ENCODE data around the gene CACNB2. TPM values are rescaled to one million over a fixed set of nuclear protein-coding genes. Genes with fewer than 3 reads are reported as not detected.

CACNB2 gene
- total and polyA plus RNA-seq, 8 donors: 4.0 to 14.8 (median 11.8) TPM

DNA sequence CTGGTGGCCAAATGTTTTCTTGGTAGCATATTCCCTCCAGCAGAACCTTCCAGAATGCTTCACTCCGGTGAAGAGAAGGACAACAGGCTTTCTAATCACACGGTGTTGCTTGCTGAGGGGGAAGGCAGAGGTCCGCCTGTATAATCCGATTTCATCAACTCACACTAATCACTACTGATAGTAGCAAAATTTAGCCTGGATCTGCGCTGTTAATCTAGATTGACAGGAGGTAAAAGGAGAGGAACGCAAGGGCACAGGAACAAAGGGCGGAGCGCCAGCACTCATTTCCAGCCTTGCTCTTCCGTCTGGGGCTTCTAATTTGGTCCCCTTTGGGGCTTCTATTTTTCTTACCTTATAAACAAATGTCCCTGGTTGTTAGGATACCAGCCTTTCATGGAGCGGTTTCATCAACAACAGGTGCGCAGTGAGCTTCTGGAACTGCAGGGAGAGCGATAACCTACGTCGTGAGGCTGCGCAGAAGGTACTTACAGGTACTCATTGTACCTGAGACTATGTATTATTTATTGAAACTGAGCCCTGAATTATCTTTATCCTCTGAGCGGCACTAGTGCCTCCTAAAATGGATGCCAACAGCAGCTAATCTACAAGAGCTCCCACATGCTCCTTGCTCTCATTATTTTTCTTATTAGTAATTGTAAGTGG lies 150.6 kb downstream of the CACNB2 start:
- H3K9me3 ChIP-seq: no peaks in the 10 kb centered on the region
- no peak for ATAC-seq
- no peaks in the 10 kb centered on the region for H3K4me1 ChIP-seq
- no peaks in the 10 kb centered on the region for H3K36me3 ChIP-seq
- intact Hi-C loops (cut with DNase I): no loop called here
- no peak overlapping the region for H3K4me3 ChIP-seq
- TF ChIP-seq, protein P1, sequence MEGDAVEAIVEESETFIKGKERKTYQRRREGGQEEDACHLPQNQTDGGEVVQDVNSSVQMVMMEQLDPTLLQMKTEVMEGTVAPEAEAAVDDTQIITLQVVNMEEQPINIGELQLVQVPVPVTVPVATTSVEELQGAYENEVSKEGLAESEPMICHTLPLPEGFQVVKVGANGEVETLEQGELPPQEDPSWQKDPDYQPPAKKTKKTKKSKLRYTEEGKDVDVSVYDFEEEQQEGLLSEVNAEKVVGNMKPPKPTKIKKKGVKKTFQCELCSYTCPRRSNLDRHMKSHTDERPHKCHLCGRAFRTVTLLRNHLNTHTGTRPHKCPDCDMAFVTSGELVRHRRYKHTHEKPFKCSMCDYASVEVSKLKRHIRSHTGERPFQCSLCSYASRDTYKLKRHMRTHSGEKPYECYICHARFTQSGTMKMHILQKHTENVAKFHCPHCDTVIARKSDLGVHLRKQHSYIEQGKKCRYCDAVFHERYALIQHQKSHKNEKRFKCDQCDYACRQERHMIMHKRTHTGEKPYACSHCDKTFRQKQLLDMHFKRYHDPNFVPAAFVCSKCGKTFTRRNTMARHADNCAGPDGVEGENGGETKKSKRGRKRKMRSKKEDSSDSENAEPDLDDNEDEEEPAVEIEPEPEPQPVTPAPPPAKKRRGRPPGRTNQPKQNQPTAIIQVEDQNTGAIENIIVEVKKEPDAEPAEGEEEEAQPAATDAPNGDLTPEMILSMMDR (IDR thresholded peaks at IDR 0.05): no peak
- H3K27me3 ChIP-seq: no peaks in the 10 kb centered on the region
- H3K27ac ChIP-seq: no peak overlapping the region
- DNase-seq: no peak

DNA sequence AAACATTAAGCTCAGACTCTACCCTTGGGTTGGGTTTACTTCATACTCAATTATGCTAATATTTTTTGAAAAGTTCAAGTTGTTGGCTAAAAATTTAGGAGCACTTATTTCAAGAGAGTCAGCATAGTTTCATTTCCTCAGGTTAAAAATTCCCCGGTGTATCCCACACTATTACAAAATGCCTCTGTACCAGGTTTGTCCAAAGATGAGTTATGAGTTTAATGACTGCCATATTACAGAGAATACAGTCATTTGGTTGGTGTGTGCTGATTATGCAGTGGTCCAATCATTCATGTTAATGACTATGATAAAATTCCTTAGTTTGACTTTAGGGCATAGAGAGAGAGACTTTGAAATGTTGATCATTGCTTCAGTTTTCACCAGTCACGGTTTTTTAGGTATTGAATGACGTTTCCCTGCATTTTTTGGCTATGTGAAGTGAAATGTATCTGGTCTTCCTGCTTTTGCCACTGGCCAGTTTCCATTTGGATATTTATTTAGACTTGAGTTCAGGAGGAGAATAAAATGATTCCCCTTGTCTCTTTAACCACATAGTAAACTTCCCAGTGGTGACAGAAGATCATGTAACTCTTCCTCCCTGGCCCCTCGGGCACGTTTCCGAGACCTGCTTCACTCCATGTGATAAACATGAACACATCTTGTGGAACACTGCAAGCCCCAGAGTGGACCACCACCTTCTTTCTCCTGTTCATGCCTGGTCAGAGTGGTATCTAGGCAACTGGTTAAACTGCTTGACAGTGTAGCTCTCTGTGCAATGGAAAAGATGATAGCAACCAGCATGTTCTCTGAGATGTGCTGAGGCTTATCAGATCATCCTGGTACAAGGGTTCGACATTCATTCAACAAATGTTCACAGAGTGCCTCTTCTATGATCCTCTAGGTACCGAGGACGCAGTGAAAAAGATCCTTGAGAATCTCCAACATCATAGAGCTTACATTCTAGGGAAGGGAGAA lies 153.6 kb downstream of the CACNB2 start:
- Histone ChIP-seq H3K27me3 (no peaks in the 10 kb centered on the region), H3K4me3 (no peak overlapping the region), H3K9me3 (no peaks in the 10 kb centered on the region), H3K36me3 (no peaks in the 10 kb centered on the region), H3K27ac (no peak overlapping the region), H3K4me1 (no peaks in the 10 kb centered on the region)
- TF ChIP-seq, protein P1 (IDR thresholded peaks at IDR 0.05): no peak
- DNase-seq (no peak), ATAC-seq (no peak)
- intact Hi-C loops (cut with DNase I): no loop called here

DNA sequence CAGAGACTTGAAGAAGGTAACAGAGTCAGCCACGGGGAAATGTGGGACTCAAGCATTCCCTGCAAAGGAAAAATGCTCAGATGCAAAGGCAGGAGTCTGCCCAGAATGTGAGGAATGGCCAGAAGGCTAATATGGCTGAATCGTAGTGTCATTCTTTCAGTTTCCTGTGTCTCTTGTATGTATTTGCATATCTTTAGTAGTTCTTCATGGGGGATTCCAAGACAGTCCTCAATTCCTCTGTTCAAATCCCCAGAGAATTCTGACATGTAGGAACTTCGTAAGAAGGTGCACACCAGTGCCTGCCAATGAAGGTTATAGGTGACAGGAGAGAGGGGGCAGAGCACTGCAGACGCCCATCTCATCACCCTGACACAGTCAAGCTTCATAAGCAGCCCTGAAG lies 154.4 kb downstream of the CACNB2 start:
- H3K9me3 ChIP-seq: no peaks in the 10 kb centered on the region
- H3K36me3 ChIP-seq: no peaks in the 10 kb centered on the region
- H3K27me3 ChIP-seq: no peaks in the 10 kb centered on the region
- DNase-seq: no peak
- ATAC-seq: no peak
- H3K4me3 ChIP-seq: no peak overlapping the region
- H3K4me1 ChIP-seq: no peaks in the 10 kb centered on the region
- TF ChIP-seq, protein P1 (IDR thresholded peaks at IDR 0.05): no peak
- no peak overlapping the region for H3K27ac ChIP-seq
- intact Hi-C loops (cut with DNase I): no loop called here

DNA sequence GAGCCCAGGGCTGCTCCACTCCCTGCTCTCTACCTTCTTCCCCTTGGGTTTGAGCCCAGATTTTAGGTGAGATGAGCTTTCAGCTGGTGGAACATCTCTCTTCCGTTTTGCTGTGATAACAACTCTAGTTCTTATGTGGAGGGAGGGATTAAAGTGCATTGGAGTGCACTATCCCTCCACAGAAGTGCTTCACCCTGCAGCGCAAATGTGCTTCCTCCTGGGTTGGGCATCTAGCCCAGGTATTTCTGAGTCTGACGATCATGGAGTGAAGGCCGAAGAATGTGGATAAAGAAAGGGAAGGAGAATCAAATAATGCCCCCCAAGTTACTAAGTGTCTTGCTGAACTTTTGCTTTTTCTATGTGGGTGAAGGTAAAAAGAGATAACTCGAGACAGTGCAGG lies 157.4 kb downstream of the CACNB2 start:
- no peaks in the 10 kb centered on the region for H3K27me3 ChIP-seq
- TF ChIP-seq, protein P1 (IDR thresholded peaks at IDR 0.05): no peak
- intact Hi-C loops (cut with DNase I): no loop called here
- no peak overlapping the region for H3K4me3 ChIP-seq
- DNase-seq (no peak), ATAC-seq (no peak)
- no peaks in the 10 kb centered on the region for H3K9me3 ChIP-seq
- H3K4me1 ChIP-seq: no peaks in the 10 kb centered on the region
- H3K36me3 ChIP-seq: no peaks in the 10 kb centered on the region
- H3K27ac ChIP-seq: no peak overlapping the region

DNA sequence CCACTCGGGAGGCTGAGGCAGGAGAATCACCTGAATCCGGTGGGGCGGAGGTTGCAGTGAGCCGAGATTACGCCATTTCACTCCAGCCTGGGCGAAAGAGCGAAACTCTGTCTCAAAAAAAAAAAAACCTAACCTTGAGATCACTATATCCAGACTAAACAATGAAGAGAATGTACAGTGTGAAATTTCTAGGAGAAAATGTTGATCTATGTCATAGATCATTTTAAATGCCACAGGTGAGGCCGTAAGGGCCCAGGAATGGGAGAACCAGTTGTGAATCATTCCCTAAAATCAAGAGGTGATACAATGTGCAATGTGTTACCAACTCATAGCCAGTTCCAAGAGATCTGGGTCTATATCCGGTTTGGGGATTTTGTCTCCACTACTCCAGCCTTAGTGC lies 158.0 kb downstream of the CACNB2 start:
- TF ChIP-seq, protein P1 (IDR thresholded peaks at IDR 0.05): no peak
- Histone ChIP-seq H3K27ac (no peak overlapping the region), H3K4me3 (no peak overlapping the region), H3K27me3 (no peaks in the 10 kb centered on the region), H3K4me1 (no peaks in the 10 kb centered on the region), H3K36me3 (no peaks in the 10 kb centered on the region), H3K9me3 (no peaks in the 10 kb centered on the region)
- DNase-seq: no peak
- no peak for ATAC-seq
- intact Hi-C loops (cut with DNase I): no loop called here
